Measurements from ENCODE around the gene CACNA2D4. TPM values are rescaled to one million over a fixed set of nuclear protein-coding genes. Genes with fewer than 3 reads are reported as not detected.

Gene CACNA2D4
- total and polyA plus RNA-seq, 2 of the 13 experiments (the other 11 are each of a cell fraction or from before 2014, with no cell fraction given), result 14.2 to 136 TPM

- TF ChIP-seq REST (IDR thresholded peaks at IDR 0.05; ENCODE audit: borderline replicate concordance in 1 of 2, low read depth in 1 of 2, low read length in 2 of 2), result peak; percentile 90 to 98
- TF ChIP-seq GATAD2A (CRISPR knock-in tag; IDR thresholded peaks at IDR 0.05), result peak; percentile 53
- peak; percentile 84; the same call in 1 of the 2 replicates for TF ChIP-seq ZNF274 (CRISPR knock-in tag; IDR thresholded peaks at IDR 0.05)
- TF ChIP-seq ZNF296 (CRISPR knock-in tag; conservative IDR thresholded peaks at IDR 0.05), result peak; percentile 74; the same call in 1 of the 2 replicates
- TF ChIP-seq PPARG (CRISPR knock-in tag; conservative IDR thresholded peaks at IDR 0.05), result peak; percentile 46; the same call in 1 of the 2 replicates
- peak; percentile 67; the same call in 1 of the 2 replicates for TF ChIP-seq ZNF614 (CRISPR knock-in tag; IDR thresholded peaks at IDR 0.05; ENCODE audit: borderline replicate concordance)
- TF ChIP-seq UBTF (CRISPR knock-in tag; IDR thresholded peaks at IDR 0.05), result 0 out of 2 replicates have a peak, but pooled peaks have one; percentile 19
- TF ChIP-seq ZNF616 (CRISPR knock-in tag; IDR thresholded peaks at IDR 0.05; ENCODE audit: low read depth), result peak; percentile 60; the same call in 1 of the 2 replicates
- TF ChIP-seq RXRB (CRISPR knock-in tag; IDR thresholded peaks at IDR 0.05; ENCODE audit: borderline replicate concordance), result peak; percentile 59; the same call in 1 of the 2 replicates
- TF ChIP-seq RFXANK (CRISPR knock-in tag; IDR thresholded peaks at IDR 0.05), result peak; percentile 70; the same call in 1 of the 2 replicates
- peak; percentile 57 for TF ChIP-seq THAP11 (CRISPR knock-in tag; IDR thresholded peaks at IDR 0.05)
- no peak for TF ChIP-seq SOX13 (IDR thresholded peaks at IDR 0.05)
- TF ChIP-seq SOX13 (CRISPR knock-in tag; conservative IDR thresholded peaks at IDR 0.05 in 1 of 2, IDR thresholded peaks at IDR 0.05 in 1 of 2), result peak in 1 of 2 experiments; percentile 48; a peak in 2 of 4 replicates
- TF ChIP-seq, protein P1, sequence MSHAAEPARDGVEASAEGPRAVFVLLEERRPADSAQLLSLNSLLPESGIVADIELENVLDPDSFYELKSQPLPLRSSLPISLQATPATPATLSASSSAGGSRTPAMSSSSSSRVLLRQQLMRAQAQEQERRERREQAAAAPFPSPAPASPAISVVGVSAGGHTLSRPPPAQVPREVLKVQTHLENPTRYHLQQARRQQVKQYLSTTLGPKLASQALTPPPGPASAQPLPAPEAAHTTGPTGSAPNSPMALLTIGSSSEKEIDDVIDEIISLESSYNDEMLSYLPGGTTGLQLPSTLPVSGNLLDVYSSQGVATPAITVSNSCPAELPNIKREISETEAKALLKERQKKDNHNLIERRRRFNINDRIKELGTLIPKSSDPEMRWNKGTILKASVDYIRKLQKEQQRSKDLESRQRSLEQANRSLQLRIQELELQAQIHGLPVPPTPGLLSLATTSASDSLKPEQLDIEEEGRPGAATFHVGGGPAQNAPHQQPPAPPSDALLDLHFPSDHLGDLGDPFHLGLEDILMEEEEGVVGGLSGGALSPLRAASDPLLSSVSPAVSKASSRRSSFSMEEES (CRISPR knock-in tag; IDR thresholded peaks at IDR 0.05), result peak; percentile 84
- TF ChIP-seq CENPT (CRISPR knock-in tag; IDR thresholded peaks at IDR 0.05; ENCODE audit: low read depth), result 0 out of 2 replicates have a peak, but pooled peaks have one; percentile 39
- peak; percentile 62; the same call in 1 of the 2 replicates for TF ChIP-seq ATF3 (CRISPR knock-in tag; IDR thresholded peaks at IDR 0.05)
- TF ChIP-seq SP4 (CRISPR knock-in tag; IDR thresholded peaks at IDR 0.05), result no peak
- TF ChIP-seq CEBPG (CRISPR knock-in tag; IDR thresholded peaks at IDR 0.05), result peak; percentile 62; the same call in 1 of the 2 replicates
Observed at GRCh38 chr12:1830981-1831963, 87.2 kb downstream of the CACNA2D4 start (continued).
